H7 (cell line): ENCODE measurements around the gene UBA52. TPM values are rescaled to one million over a fixed set of nuclear protein-coding genes. Genes with fewer than 3 reads are reported as not detected.

Source experiments
- DNase-seq: peaks from one replicate; pipeline ENCODE4 v3.0.0; 2012
- H3K27me3 ChIP-seq: 2 replicates; pipeline ENCODE4 v1.6.0; 2011; ENCODE audit warnings: mild to moderate bottlenecking, low read length; ENCODE audit not compliant: control insufficient read depth, insufficient read depth
- H3K36me3 ChIP-seq: replicated peaks from 2 replicates; pipeline ENCODE4 v1.5.1; 2011; ENCODE audit warnings: low read length; ENCODE audit not compliant: control insufficient read depth, insufficient read depth
- H3K4me3 ChIP-seq: 2 replicates; pipeline ENCODE4 v1.5.1; 2011; ENCODE audit warnings: low read depth, mild to moderate bottlenecking, control low read depth, low read length, moderate library complexity; ENCODE audit not compliant: insufficient read depth
- total RNA-seq: library from RNA; depleted of rRNA; stranded (reverse); fragments of >200 nt; shearing (Covaris generic); gene quantifications from 2 replicates; pipeline ENCODE4 v1.2.3, GENCODE V29; 2014

UBA52 gene
- total RNA-seq, 1 experiment from 2014 or later = 1,268 TPM

- DNase-seq = peak; percentile 80
- peaks cover 78% of the 10 kb centered on the region for H3K27me3 ChIP-seq
- peak overlapping the region; percentile 38 for H3K4me3 ChIP-seq
These were observed 34.1 kb downstream of the UBA52 start for GRCh38 chr19:18605546-18606280.

GRCh38 chr19:18606281-18607225 is 34.9 kb downstream of the UBA52 start, which contains the start of gene CRLF1:
Gene CRLF1 (minus strand): TSS chr19:18606799. CDS start chr19:18606656, 143 bp downstream.
- H3K27me3 ChIP-seq = peaks cover 85% of the 10 kb centered on the region
- H3K4me3 ChIP-seq = peak within 1 kb of the TSS; percentile 38
- peak; percentile 85 for DNase-seq
- no peaks in the 10 kb centered on the region for H3K36me3 ChIP-seq

More at GRCh38 chr19:18605546-18606280, 34.1 kb downstream of the UBA52 start:
- H3K36me3 ChIP-seq = no peaks in the 10 kb centered on the region

- peak; percentile 83 for DNase-seq
- H3K27me3 ChIP-seq = peaks cover 89% of the 10 kb centered on the region
- peak overlapping the region; percentile 37 for H3K4me3 ChIP-seq
- no peaks in the 10 kb centered on the region for H3K36me3 ChIP-seq
These were observed 35.8 kb downstream of the UBA52 start for GRCh38 chr19:18607226-18608101.

GRCh38 chr19:18608102-18608804 is 36.6 kb downstream of the UBA52 start:
- peaks cover 92% of the 10 kb centered on the region for H3K27me3 ChIP-seq
- peak; percentile 58 for DNase-seq
- no peaks in the 10 kb centered on the region for H3K36me3 ChIP-seq
- H3K4me3 ChIP-seq = no peak overlapping the region; the same call in 1 of the 2 replicates

GRCh38 chr19:18608805-18609716 is 37.4 kb downstream of the UBA52 start:
- Histone ChIP-seq H3K4me3 (no peak overlapping the region), H3K36me3 (no peaks in the 10 kb centered on the region), H3K27me3 (peaks cover 93% of the 10 kb centered on the region)
- DNase-seq = no peak

GRCh38 chr19:18609717-18610051 is 38.0 kb downstream of the UBA52 start:
- no peak for DNase-seq
- Histone ChIP-seq H3K4me3 (no peak overlapping the region), H3K27me3 (peaks cover 93% of the 10 kb centered on the region), H3K36me3 (no peaks in the 10 kb centered on the region)

GRCh38 chr19:18610245-18610555 is 38.5 kb downstream of the UBA52 start:
- H3K36me3 ChIP-seq = no peaks in the 10 kb centered on the region
- DNase-seq = peak; percentile 75
- H3K4me3 ChIP-seq = no peak overlapping the region; the same call in 1 of the 2 replicates
- peaks cover 89% of the 10 kb centered on the region for H3K27me3 ChIP-seq

- Histone ChIP-seq H3K27me3 (peaks cover 84% of the 10 kb centered on the region), H3K4me3 (peak overlapping the region; percentile 23; the same call in 1 of the 2 replicates), H3K36me3 (no peaks in the 10 kb centered on the region)
- DNase-seq = peak; percentile 91
These were observed 39.1 kb downstream of the UBA52 start for GRCh38 chr19:18610556-18611326.

GRCh38 chr19:18611327-18612050 is 39.8 kb downstream of the UBA52 start:
- Histone ChIP-seq H3K27me3 (peaks cover 81% of the 10 kb centered on the region), H3K36me3 (no peaks in the 10 kb centered on the region), H3K4me3 (peak overlapping the region; percentile 39)
- DNase-seq = peak; percentile 97

GRCh38 chr19:18612051-18612771 is 40.6 kb downstream of the UBA52 start:
- peaks cover 77% of the 10 kb centered on the region for H3K27me3 ChIP-seq
- no peaks in the 10 kb centered on the region for H3K36me3 ChIP-seq
- peak; percentile 75 for DNase-seq
- peak overlapping the region; percentile 39 for H3K4me3 ChIP-seq

- Histone ChIP-seq H3K36me3 (no peaks in the 10 kb centered on the region), H3K27me3 (peaks cover 69% of the 10 kb centered on the region), H3K4me3 (peak within 1 kb of the TSS; percentile 39)
- DNase-seq = peak; percentile 91
These were observed 41.3 kb downstream of the UBA52 start, which contains the start of gene TMEM59L for GRCh38 chr19:18612772-18613588. Gene TMEM59L (plus strand): TSS chr19:18612870. CDS start chr19:18612959, 89 bp downstream.
